Activated CD4-positive, alpha-beta T cell treated with anti-CD3 and anti-CD28 coated beads, Interleukin-2, amount 50 U/mL, for 24 hours (primary cell): ENCODE results near the gene PPP2R3B.
"Not testable (repeated sequence)": the region's sequence is repeated elsewhere in the genome, so short reads cannot be mapped to it uniquely, and the experiment has no call there.

Source experiments
- DNase-seq, 2 donors: peaks; one replicate each; pipeline ENCODE4 v3.0.0-alpha.2; 2020; ENCODE audit warnings: low read depth in 1 of 2, low spot score in 1 of 2

The PPP2R3B gene

GRCh38 chrX:386768-387575 is at the start of gene PPP2R3B:
Gene PPP2R3B, minus strand, starts transcription at chrX:386907. Its CDS starts 216 bp downstream, at chrX:386691.
- peak; percentile 98 for DNase-seq

GRCh38 chrX:435536-436122 is 48.9 kb upstream of the PPP2R3B start:
- no peak for DNase-seq

- DNase-seq: no peak
Measured at GRCh38 chrX:434946-435345, 48.2 kb upstream of the PPP2R3B start.

GRCh38 chrX:433771-434170 is 47.1 kb upstream of the PPP2R3B start:
- no peak for DNase-seq

- DNase-seq: not testable (repeated sequence)
Measured at GRCh38 chrX:432666-433065, 46.0 kb upstream of the PPP2R3B start.

GRCh38 chrX:431492-432111 is 44.9 kb upstream of the PPP2R3B start:
- DNase-seq: no peak

- no peak for DNase-seq
Measured at GRCh38 chrX:431056-431455, 44.3 kb upstream of the PPP2R3B start.

GRCh38 chrX:429266-429825 is 42.6 kb upstream of the PPP2R3B start:
- no peak for DNase-seq

GRCh38 chrX:427812-428725 is 41.4 kb upstream of the PPP2R3B start:
- no peak for DNase-seq

- no peak for DNase-seq
Measured at GRCh38 chrX:426881-427280, 40.2 kb upstream of the PPP2R3B start.

GRCh38 chrX:425056-425455 is 38.3 kb upstream of the PPP2R3B start:
- no peak for DNase-seq

- no peak for DNase-seq
Measured at GRCh38 chrX:421646-422391, 35.1 kb upstream of the PPP2R3B start.

GRCh38 chrX:420496-421223 is 34.0 kb upstream of the PPP2R3B start:
- no peak for DNase-seq

GRCh38 chrX:418927-419729 is 32.4 kb upstream of the PPP2R3B start:
- DNase-seq: no peak

- not testable (repeated sequence) for DNase-seq
Measured at GRCh38 chrX:415498-415897, 28.8 kb upstream of the PPP2R3B start.

GRCh38 chrX:413322-414201 is 26.9 kb upstream of the PPP2R3B start:
- DNase-seq: no peak

- DNase-seq: no peak
Measured at GRCh38 chrX:410296-410695, 23.6 kb upstream of the PPP2R3B start.

GRCh38 chrX:405149-405548 is 18.4 kb upstream of the PPP2R3B start:
- no peak for DNase-seq
